ENCODE data around the gene PPP1R37. TPM values are rescaled to one million over a fixed set of nuclear protein-coding genes. Genes with fewer than 3 reads are reported as not detected.

Gene PPP1R37
- total RNA-seq, 2 experiments from 2014 or later = 20.9 to 21.2 TPM

- TF ChIP-seq CTCF (IDR thresholded peaks at IDR 0.05) = no peak
- DNase-seq = no peak
- Mint-ChIP-seq H3K4me3 (no peak overlapping the region), H3K27ac (no peak overlapping the region), H3K27me3 (peaks cover 10% of the 10 kb centered on the region), H3K9me3 (peaks cover 2% of the 10 kb centered on the region), H3K36me3 (ENCODE audit: low read depth) (peaks cover 8% of the 10 kb centered on the region), H3K4me1 (ENCODE audit: low read depth) (peaks cover 16% of the 10 kb centered on the region)
- ChIA-PET POLR2A (interaction anchor here (1.0 to 1.2 kb wide), 2 partner anchors 41 to 57 kb away, joined by 3 read pairs; no protein-coding TSS in a partner anchor), CTCF (interaction anchor here (1.0 to 2.8 kb wide), 2 partner anchors 23 to 30 kb away, joined by 3 to 11 read pairs; no protein-coding TSS in a partner anchor)
- ATAC-seq = no peak
- intact Hi-C loops (cut with micrococcal nuclease) = no loop called here
Observed at GRCh38 chr19:45147835-45148676, 55.1 kb downstream of the PPP1R37 start.

- H3K36me3 Mint-ChIP-seq (ENCODE audit: low read depth) = peaks cover 9% of the 10 kb centered on the region
- H3K27me3 Mint-ChIP-seq = peaks cover 14% of the 10 kb centered on the region
- no peak for TF ChIP-seq CTCF (IDR thresholded peaks at IDR 0.05)
- CTCF ChIA-PET = interaction anchor here (1.0 to 2.8 kb wide), 4 partner anchors 24 to 190 kb away, joined by 3 to 11 read pairs (median 4); no protein-coding TSS in a partner anchor
- peaks cover 21% of the 10 kb centered on the region for H3K4me1 Mint-ChIP-seq (ENCODE audit: low read depth)
- peaks cover 2% of the 10 kb centered on the region for H3K9me3 Mint-ChIP-seq
- no peak overlapping the region for H3K27ac Mint-ChIP-seq
- intact Hi-C loops (cut with micrococcal nuclease) = no loop called here
- DNase-seq = no peak
- ATAC-seq = no peak
- no peak overlapping the region for H3K4me3 Mint-ChIP-seq
- POLR2A ChIA-PET = interaction anchor here (0.8 to 1.5 kb wide), 3 partner anchors 12 to 110 kb away, joined by 3 to 4 read pairs (median 3); partner anchors contain the start of gene CLASRP
Observed at GRCh38 chr19:45149129-45149528, 56.1 kb downstream of the PPP1R37 start.

GRCh38 chr19:45150180-45150579, 57.2 kb downstream of the PPP1R37 start:
- peaks cover 18% of the 10 kb centered on the region for H3K27me3 Mint-ChIP-seq
- ChIA-PET CTCF (interaction anchor here (1.3 to 2.8 kb wide), 3 partner anchors 25 to 189 kb away, joined by 3 to 11 read pairs (median 4); no protein-coding TSS in a partner anchor), POLR2A (interaction anchor here (0.6 to 1.5 kb wide), 4 partner anchors 8 to 122 kb away, joined by 3 to 4 read pairs (median 4); partner anchors contain the start of genes CLASRP and PPP1R37)
- TF ChIP-seq CTCF (IDR thresholded peaks at IDR 0.05) = no peak
- no peak for DNase-seq
- peaks cover 9% of the 10 kb centered on the region for H3K36me3 Mint-ChIP-seq (ENCODE audit: low read depth)
- peaks cover 2% of the 10 kb centered on the region for H3K9me3 Mint-ChIP-seq
- no peak overlapping the region for H3K27ac Mint-ChIP-seq
- intact Hi-C loops (cut with micrococcal nuclease) = no loop called here
- H3K4me1 Mint-ChIP-seq (ENCODE audit: low read depth) = peaks cover 25% of the 10 kb centered on the region
- no peak for ATAC-seq
- H3K4me3 Mint-ChIP-seq = no peak overlapping the region

GRCh38 chr19:45150751-45151281, 57.8 kb downstream of the PPP1R37 start:
- H3K27me3 Mint-ChIP-seq = peaks cover 21% of the 10 kb centered on the region
- ATAC-seq (no peak), DNase-seq (no peak)
- H3K9me3 Mint-ChIP-seq = peaks cover 2% of the 10 kb centered on the region
- H3K27ac Mint-ChIP-seq = no peak overlapping the region
- H3K4me3 Mint-ChIP-seq = no peak overlapping the region
- POLR2A ChIA-PET = interaction anchor here (1.0 kb wide), 1 partner anchor 11 kb away, joined by 3 read pairs; no protein-coding TSS in a partner anchor
- peaks cover 9% of the 10 kb centered on the region for H3K36me3 Mint-ChIP-seq (ENCODE audit: low read depth)
- no peak for TF ChIP-seq CTCF (IDR thresholded peaks at IDR 0.05)
- peaks cover 25% of the 10 kb centered on the region for H3K4me1 Mint-ChIP-seq (ENCODE audit: low read depth)
- CTCF ChIA-PET = interaction anchor here (2.8 kb wide), 1 partner anchor 26 kb away, joined by 11 read pairs; no protein-coding TSS in a partner anchor
- intact Hi-C loops (cut with micrococcal nuclease) = no loop called here
